HuH-7 (cell line): ENCODE data around the gene ERI3.

Experiments used
- DNase-seq: peaks from one replicate; pipeline ENCODE4 v3.0.0; 2011; ENCODE audit warnings: low spot score

The ERI3 gene

GRCh38 chr1:44348061-44348485 is 7.0 kb downstream of the ERI3 start:
- DNase-seq = no peak

GRCh38 chr1:44347280-44347679 is 7.8 kb downstream of the ERI3 start:
- DNase-seq = no peak

- no peak for DNase-seq
Observed at GRCh38 chr1:44346878-44347277, 8.2 kb downstream of the ERI3 start.

- DNase-seq = no peak
Observed at GRCh38 chr1:44346184-44346583, 8.9 kb downstream of the ERI3 start.

- no peak for DNase-seq
Observed at GRCh38 chr1:44345187-44345775, 9.8 kb downstream of the ERI3 start.

DNA sequence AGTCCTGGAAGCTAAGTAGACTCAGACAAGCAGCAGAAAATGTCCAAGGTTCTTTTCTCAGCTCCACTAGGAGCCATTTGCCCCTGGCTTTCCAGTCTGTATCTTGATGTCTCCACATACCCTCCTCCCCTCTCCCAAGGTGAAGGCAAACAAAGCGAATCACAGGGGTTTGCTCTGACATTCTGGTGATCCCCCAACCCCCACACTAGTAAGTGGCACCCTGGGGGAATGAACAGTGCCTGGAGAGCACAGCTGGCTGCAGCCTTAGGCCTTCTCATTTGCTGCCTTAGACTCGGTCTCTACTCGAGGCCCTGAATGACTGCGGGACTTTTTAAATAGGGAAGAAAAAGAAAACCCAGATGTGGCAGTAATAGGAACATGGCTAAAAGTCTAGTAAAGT is 15.3 kb downstream of the ERI3 start:
- DNase-seq = no peak

DNA sequence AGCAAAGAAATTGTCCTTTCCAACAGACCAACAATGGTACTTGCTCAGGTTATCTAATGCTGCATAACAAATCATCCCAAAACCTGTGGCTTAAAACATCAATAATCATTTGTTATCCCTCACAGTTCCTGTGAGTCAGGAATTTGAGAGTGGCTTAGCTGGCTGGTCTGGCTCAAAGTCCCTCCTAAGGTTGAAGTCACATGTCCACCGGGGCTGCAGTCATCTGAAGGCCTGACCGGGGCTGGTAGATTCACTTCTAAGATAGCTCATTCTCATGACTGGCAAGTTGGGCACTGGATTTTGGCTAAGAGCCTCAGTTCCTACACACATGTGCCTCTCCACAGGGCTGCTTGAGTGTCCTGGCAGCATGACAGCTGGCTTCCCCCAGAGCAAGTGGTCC is 16.9 kb downstream of the ERI3 start:
- DNase-seq = no peak

DNA sequence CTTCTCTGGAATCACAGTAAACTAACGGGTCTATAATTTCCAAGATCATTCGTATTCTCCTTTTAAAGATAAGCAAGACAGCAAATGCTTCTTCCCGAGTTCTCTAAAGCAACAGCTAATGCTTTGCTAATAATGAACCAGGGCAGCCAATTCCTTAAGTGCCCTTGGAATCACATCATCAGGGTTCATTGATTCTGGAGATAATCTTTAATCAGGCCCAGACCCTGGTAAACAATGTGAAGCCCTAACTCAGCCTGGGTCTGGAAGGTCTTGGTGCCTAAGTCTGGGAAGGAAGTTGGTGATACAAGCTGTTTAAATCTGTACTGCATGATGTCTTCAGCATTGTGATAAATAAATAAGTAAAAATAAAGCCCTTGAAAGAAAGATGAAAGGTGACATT is 18.4 kb downstream of the ERI3 start:
- no peak for DNase-seq

DNA sequence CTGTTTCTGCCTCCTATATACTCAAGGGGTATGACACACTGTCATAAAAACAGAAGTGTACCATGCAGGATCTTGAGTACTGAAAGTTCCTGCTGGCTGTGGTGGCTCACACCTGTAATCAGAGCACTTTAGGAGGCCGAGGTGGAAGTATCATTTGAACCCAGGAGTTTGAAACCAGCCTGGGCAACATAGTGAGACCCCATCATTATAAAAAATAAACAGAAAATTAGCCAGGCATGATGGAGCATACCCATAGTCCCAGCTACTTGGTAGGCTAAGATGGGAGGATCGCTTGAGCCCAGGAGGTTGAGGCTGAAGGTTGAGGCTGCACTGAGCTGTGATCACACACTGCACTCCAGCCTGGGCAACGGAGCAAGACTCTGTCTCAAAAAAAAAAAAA is 20.1 kb downstream of the ERI3 start:
- DNase-seq = no peak

GRCh38 chr1:44333376-44333775 is 21.7 kb downstream of the ERI3 start:
- DNase-seq = no peak

DNA sequence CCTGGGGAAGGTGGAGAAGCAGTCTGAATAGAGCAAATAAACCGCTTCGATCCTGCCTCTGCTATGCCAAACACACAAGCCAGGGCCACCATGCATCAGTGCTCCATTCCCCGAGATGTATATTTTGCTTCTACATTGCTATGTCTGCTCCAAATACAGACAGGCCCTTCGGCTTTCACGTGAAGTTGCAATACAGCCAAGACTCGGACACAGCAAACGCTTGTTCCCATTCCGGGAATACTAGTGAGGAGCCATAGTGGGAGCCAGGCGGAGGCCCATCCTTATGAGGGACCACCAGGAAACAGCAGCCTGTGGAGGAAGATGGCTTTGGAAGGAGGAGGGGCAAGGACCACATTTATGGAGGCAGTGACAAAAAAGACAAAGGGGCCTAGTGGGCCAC is 22.6 kb downstream of the ERI3 start:
- DNase-seq = no peak

GRCh38 chr1:44330935-44331334 is 24.1 kb downstream of the ERI3 start:
- DNase-seq = no peak

DNA sequence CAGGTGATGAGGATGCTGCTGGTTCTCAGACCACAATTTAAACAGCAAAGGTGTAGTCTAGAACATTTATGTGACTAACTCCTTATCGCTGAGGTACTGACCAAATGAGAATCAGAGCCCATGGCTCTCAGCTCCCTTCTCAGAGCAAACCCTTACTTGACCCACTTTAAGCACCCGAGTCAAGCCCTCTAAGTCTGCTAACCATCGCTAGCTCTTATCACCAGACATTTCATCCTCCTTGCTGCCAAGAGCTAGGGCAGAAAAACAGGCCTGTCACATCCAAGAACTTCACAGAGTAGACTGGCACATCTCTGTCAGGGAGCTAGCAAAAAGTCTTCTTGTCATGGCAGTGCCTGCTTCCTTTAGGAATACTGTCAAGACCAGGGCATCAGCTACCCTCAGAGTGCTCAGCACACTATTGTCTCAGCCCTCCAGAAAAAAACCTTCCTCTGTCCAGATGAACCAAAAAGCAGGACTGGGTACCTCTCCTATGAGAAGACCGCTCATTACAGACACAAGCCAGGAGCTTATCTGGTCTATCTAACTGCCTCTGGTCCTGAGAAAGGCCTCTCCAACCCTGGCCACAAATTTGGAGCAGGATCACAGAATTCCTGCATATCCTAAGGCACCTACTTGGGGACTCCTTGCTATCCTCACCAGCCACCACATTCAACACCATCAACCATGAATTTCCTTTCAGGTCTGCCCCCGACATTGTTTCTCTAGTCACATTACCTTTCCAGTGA is 26.2 kb downstream of the ERI3 start:
- no peak for DNase-seq

DNA sequence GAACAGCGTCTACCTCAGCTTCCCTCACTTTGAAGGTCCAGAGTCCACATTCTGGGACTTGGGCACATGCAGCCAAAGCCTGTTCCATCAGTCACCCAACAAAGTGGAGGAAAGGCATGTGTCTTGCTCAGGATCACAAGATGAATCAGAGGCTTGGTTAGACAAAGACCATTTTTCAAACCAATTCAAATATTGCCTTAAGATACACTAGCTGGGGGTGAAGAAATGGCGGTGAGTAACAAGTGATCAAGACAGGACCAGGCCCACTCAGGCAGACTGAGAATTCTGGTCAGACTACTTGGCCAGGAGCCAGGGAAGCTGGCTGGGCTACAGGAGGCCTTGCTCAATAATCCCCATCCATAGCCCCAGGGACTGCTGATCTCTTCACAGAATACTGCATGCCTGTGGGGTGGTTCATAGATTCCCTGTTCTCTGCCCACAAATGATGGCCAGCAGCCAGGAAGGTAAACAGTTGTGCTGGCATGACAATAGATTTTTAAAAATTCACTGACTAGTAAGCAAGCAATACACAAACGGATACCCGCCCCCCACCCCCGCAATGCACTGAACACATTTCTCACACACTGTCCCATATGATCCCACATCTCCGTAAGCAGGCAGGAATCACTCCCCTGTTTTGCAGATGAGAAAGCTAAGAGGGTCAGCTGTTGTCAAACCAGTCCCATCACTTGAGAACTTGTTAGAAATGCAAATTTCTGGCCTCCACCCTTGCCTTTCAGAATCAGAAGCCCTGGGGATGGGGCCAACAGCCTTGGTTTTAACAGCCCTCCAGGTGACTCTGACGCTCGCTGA is 27.2 kb downstream of the ERI3 start:
- DNase-seq = peak; percentile 52

- no peak for DNase-seq
Observed at GRCh38 chr1:44326821-44327465, 28.1 kb downstream of the ERI3 start.

DNA sequence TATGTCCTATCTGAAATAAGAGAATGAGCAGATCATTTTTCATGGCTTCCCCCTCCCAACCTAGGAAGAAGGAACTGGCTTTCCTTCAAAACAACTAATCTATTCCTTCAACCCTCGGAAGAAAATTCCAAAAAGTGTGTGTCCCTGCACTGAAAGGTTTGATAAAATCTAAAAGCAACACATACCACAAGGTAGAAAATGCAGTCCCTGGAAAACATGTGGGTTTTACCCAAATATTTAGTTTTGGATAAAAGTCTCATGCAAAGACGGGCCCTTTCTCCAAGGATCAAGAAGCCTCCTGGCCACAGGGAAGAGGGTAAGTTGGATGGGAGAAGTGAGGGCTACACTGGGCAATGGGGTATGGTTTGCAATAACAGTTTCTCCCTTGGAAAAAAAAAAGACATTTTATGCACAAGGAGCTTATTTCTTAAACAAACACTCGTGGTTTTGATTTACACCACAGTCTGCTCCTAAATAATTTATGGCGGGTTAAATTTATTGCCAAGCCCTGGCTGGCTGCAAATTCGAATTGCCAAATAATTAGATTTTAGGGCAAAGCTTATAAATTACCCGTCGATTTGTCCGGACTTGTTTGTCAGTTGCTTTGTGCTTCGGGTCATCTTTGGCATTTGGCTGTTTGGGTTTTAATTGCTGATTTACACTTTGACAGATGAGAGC is 28.9 kb downstream of the ERI3 start:
- DNase-seq = no peak

DNA sequence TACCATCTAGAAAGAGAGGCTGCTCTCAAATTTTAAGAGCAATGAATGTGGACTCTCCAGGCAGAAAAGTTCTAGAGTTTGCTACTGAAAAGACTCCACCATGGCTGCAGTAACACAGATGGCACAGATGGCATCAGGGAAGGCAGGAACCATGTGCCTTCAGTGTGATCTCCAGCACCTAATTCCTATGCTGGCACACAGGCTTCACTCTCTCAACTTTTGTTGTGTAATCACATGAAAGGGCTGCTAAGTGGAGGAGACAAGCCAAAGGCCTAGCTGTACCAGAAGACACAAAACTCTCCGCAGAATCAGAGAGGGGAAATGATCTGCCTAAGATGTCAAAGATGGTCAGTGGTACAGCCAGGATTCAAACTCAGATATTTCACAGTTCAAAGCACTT is 31.1 kb downstream of the ERI3 start:
- no peak for DNase-seq

- DNase-seq = no peak
Observed at GRCh38 chr1:44322367-44322766, 32.7 kb downstream of the ERI3 start.

- DNase-seq = no peak
Observed at GRCh38 chr1:44321466-44321865, 33.6 kb downstream of the ERI3 start.

- peak; percentile 77 for DNase-seq
Observed at GRCh38 chr1:44318097-44319088, 36.7 kb downstream of the ERI3 start.

- DNase-seq = no peak
Observed at GRCh38 chr1:44316231-44316759, 38.8 kb downstream of the ERI3 start.
